ENCODE measurements around the gene SLC38A1. TPM values are rescaled to one million over a fixed set of nuclear protein-coding genes. Genes with fewer than 3 reads are reported as not detected.

The SLC38A1 gene
- total and polyA plus RNA-seq, 2 experiments from 2014 or later: 114 to 234 TPM

DNA sequence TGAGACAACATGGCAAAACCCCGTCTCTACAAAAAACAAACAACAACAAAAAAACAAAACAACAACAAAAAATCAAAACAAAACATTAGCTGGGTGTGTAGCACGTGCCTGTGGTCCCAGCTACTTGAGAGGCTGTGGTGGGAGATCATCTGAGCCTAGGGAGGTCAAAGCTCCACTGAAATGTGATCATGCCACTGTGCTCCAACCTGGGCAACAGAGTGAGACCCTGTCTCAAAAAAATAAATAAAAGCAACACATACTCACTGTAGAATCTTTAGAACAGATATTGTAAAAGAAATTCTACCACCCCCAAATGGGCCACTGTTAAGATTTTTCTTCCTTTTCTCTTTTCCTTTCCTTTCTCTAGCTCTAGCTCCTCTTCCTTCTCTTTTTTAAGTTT is 26.3 kb downstream of the SLC38A1 start:
- peaks cover 2% of the 10 kb centered on the region for H3K27me3 Mint-ChIP-seq (ENCODE audit: insufficient read depth, low read depth, poor library complexity)
- no peak overlapping the region for H3K4me3 ChIP-seq
- H4K20me1 ChIP-seq (replicated peaks; ENCODE audit: insufficient read depth): peaks cover 84% of the 10 kb centered on the region
- H3K27ac Mint-ChIP-seq: no peak overlapping the region
- no peaks in the 10 kb centered on the region for H3K9me2 ChIP-seq (ENCODE audit: insufficient read depth)
- no peaks in the 10 kb centered on the region; the same call in 1 of the 2 replicates for H3F3A ChIP-seq (replicated peaks; ENCODE audit: low read depth)
- no peaks in the 10 kb centered on the region for H3K27me3 ChIP-seq (ENCODE audit: insufficient read depth)
- no peak for DNase-seq (ENCODE audit: low spot score)
- TF ChIP-seq ZNF114 (CRISPR knock-in tag; IDR thresholded peaks at IDR 0.05) (no peak), STAT1 (IDR thresholded peaks at IDR 0.05; ENCODE audit: unreplicated experiment) (no peak), EZH2phosphoT487 (IDR thresholded peaks at IDR 0.05; ENCODE audit: unreplicated experiment) (no peak), EZH2 (IDR thresholded peaks at IDR 0.05; ENCODE audit: low read depth, unreplicated experiment) (no peak), NANOG (IDR thresholded peaks at IDR 0.05; ENCODE audit: borderline replicate concordance) (no peak), ZNF331 (CRISPR knock-in tag; IDR thresholded peaks at IDR 0.05; ENCODE audit: low read depth) (no peak), JUNB (IDR thresholded peaks at IDR 0.05; ENCODE audit: unreplicated experiment) (no peak), POLR2AphosphoS5 (IDR thresholded peaks at IDR 0.05; ENCODE audit: low read depth) (no peak), CREB1 (CRISPR knock-in tag; IDR thresholded peaks at IDR 0.05; ENCODE audit: low read depth) (no peak)
- TF ChIP-seq, protein P1, sequence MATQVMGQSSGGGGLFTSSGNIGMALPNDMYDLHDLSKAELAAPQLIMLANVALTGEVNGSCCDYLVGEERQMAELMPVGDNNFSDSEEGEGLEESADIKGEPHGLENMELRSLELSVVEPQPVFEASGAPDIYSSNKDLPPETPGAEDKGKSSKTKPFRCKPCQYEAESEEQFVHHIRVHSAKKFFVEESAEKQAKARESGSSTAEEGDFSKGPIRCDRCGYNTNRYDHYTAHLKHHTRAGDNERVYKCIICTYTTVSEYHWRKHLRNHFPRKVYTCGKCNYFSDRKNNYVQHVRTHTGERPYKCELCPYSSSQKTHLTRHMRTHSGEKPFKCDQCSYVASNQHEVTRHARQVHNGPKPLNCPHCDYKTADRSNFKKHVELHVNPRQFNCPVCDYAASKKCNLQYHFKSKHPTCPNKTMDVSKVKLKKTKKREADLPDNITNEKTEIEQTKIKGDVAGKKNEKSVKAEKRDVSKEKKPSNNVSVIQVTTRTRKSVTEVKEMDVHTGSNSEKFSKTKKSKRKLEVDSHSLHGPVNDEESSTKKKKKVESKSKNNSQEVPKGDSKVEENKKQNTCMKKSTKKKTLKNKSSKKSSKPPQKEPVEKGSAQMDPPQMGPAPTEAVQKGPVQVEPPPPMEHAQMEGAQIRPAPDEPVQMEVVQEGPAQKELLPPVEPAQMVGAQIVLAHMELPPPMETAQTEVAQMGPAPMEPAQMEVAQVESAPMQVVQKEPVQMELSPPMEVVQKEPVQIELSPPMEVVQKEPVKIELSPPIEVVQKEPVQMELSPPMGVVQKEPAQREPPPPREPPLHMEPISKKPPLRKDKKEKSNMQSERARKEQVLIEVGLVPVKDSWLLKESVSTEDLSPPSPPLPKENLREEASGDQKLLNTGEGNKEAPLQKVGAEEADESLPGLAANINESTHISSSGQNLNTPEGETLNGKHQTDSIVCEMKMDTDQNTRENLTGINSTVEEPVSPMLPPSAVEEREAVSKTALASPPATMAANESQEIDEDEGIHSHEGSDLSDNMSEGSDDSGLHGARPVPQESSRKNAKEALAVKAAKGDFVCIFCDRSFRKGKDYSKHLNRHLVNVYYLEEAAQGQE (IDR thresholded peaks at IDR 0.05; ENCODE audit: unreplicated experiment): no peak
- TF ChIP-seq, protein P2, sequence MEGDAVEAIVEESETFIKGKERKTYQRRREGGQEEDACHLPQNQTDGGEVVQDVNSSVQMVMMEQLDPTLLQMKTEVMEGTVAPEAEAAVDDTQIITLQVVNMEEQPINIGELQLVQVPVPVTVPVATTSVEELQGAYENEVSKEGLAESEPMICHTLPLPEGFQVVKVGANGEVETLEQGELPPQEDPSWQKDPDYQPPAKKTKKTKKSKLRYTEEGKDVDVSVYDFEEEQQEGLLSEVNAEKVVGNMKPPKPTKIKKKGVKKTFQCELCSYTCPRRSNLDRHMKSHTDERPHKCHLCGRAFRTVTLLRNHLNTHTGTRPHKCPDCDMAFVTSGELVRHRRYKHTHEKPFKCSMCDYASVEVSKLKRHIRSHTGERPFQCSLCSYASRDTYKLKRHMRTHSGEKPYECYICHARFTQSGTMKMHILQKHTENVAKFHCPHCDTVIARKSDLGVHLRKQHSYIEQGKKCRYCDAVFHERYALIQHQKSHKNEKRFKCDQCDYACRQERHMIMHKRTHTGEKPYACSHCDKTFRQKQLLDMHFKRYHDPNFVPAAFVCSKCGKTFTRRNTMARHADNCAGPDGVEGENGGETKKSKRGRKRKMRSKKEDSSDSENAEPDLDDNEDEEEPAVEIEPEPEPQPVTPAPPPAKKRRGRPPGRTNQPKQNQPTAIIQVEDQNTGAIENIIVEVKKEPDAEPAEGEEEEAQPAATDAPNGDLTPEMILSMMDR (conservative IDR thresholded peaks at IDR 0.05; ENCODE audit: low read depth in 2 of 2): no peak
- TF ChIP-seq, protein P3, sequence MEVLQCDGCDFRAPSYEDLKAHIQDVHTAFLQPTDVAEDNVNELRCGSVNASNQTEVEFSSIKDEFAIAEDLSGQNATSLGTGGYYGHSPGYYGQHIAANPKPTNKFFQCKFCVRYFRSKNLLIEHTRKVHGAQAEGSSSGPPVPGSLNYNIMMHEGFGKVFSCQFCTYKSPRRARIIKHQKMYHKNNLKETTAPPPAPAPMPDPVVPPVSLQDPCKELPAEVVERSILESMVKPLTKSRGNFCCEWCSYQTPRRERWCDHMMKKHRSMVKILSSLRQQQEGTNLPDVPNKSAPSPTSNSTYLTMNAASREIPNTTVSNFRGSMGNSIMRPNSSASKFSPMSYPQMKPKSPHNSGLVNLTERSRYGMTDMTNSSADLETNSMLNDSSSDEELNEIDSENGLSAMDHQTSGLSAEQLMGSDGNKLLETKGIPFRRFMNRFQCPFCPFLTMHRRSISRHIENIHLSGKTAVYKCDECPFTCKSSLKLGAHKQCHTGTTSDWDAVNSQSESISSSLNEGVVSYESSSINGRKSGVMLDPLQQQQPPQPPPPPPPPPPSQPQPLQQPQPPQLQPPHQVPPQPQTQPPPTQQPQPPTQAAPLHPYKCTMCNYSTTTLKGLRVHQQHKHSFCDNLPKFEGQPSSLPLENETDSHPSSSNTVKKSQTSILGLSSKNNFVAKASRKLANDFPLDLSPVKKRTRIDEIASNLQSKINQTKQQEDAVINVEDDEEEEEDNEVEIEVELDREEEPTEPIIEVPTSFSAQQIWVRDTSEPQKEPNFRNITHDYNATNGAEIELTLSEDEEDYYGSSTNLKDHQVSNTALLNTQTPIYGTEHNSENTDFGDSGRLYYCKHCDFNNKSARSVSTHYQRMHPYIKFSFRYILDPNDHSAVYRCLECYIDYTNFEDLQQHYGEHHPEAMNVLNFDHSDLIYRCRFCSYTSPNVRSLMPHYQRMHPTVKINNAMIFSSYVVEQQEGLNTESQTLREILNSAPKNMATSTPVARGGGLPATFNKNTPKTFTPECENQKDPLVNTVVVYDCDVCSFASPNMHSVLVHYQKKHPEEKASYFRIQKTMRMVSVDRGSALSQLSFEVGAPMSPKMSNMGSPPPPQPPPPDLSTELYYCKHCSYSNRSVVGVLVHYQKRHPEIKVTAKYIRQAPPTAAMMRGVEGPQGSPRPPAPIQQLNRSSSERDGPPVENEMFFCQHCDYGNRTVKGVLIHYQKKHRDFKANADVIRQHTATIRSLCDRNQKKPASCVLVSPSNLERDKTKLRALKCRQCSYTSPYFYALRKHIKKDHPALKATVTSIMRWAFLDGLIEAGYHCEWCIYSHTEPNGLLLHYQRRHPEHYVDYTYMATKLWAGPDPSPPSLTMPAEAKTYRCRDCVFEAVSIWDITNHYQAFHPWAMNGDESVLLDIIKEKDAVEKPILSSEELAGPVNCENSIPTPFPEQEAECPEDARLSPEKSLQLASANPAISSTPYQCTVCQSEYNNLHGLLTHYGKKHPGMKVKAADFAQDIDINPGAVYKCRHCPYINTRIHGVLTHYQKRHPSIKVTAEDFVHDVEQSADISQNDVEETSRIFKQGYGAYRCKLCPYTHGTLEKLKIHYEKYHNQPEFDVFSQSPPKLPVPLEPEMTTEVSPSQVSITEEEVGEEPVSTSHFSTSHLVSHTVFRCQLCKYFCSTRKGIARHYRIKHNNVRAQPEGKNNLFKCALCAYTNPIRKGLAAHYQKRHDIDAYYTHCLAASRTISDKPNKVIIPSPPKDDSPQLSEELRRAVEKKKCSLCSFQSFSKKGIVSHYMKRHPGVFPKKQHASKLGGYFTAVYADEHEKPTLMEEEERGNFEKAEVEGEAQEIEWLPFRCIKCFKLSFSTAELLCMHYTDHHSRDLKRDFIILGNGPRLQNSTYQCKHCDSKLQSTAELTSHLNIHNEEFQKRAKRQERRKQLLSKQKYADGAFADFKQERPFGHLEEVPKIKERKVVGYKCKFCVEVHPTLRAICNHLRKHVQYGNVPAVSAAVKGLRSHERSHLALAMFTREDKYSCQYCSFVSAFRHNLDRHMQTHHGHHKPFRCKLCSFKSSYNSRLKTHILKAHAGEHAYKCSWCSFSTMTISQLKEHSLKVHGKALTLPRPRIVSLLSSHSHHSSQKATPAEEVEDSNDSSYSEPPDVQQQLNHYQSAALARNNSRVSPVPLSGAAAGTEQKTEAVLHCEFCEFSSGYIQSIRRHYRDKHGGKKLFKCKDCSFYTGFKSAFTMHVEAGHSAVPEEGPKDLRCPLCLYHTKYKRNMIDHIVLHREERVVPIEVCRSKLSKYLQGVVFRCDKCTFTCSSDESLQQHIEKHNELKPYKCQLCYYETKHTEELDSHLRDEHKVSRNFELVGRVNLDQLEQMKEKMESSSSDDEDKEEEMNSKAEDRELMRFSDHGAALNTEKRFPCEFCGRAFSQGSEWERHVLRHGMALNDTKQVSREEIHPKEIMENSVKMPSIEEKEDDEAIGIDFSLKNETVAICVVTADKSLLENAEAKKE (CRISPR knock-in tag; IDR thresholded peaks at IDR 0.05): no peak
- no peak overlapping the region for H2AFZ ChIP-seq
- H3K4me3 Mint-ChIP-seq: no peak overlapping the region
- H3K27ac ChIP-seq (ENCODE audit: low read depth): no peak overlapping the region
- peaks cover 19% of the 10 kb centered on the region for H3K4me1 ChIP-seq (ENCODE audit: insufficient read depth)
- no peak for ATAC-seq
- peaks cover 27% of the 10 kb centered on the region for H3K4me1 Mint-ChIP-seq
- peaks cover 54% of the 10 kb centered on the region; the same call in 1 of the 2 replicates for H3K36me3 ChIP-seq (ENCODE audit: insufficient read depth)
- H3K9me3 Mint-ChIP-seq: peaks cover 8% of the 10 kb centered on the region; the same call in 1 of the 3 replicates
- H3K4me2 ChIP-seq: no peak overlapping the region
- peaks cover 100% of the 10 kb centered on the region for H3K79me2 ChIP-seq (replicated peaks; ENCODE audit: insufficient read depth)
- peaks cover 91% of the 10 kb centered on the region for H3K36me3 Mint-ChIP-seq (ENCODE audit: low read depth)

All from GM23338 (cell line).